Measurements from ENCODE around the gene ZNF598.

ZNF598 gene

DNA sequence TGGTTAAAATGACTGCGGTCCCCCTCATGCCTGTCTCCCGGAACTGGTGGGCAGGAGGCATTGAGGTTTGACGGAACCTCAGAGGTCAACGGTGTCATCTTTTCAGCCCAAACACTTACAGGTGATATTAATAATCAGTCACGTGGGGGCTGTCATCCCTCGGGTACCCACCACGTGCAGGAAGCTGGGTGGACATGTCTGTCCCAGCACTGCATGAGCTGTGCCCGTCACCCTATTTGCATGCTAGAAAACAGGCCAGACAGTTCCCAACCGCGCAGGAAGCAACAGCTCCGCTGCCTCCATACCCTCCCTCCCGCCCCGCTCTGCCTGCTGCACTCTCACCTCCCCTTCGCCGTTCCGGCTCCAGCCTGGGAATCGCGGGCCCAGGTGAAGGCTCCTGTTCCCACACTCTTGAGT lies 18.5 kb downstream of the ZNF598 start:
- DNase-seq (ENCODE audit: low read depth): no peak
- TF ChIP-seq CTCF (IDR thresholded peaks at IDR 0.05; ENCODE audit: control insufficient read depth, insufficient read depth, low read depth, low read length, missing control alignments): no peak
- no peak overlapping the region for H3K4me3 ChIP-seq (ENCODE audit: control insufficient read depth, low read depth, low read length)

DNA sequence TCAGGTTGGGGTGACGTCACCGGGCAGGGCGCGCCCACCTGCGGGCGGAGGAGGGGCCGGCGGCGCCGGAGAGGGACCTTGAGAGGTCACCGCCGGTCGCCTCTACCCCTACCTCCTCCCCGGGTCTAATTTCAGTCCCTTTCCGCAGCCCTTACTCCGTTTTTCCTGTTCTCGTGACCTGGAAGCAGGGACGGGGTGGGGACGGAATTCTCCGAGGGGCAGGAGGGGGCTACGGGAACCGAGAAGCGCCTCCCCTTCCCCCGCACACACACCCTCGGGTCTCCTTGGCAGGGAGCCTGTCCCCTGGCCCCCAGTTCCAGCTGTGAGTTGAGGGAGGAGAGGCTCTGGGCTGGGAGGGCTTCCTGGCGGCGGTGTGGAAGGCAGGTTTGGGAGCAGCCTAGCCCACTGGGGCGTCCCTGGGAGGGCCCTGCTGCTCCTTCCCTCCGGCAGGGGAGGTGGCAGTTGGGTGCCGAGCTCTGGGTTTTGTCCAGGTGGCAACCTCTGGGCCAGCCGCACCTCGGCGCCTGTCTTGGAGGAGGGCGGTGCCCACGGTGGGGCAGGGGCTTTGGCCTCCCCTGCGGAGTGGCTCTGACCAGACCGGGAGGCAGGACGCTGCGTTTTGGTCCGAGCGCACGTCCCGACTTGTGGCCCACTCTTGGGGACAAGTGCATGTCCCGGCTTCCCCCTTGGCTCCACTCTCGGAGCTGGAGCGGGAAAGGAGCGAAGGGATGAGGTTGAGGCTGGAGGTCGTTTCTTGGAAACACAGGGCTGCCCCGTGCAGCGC lies 19.1 kb downstream of the ZNF598 start:
- TF ChIP-seq CTCF (IDR thresholded peaks at IDR 0.05; ENCODE audit: control insufficient read depth, insufficient read depth, low read depth, low read length, missing control alignments): no peak
- no peak for DNase-seq (ENCODE audit: low read depth)
- H3K4me3 ChIP-seq (ENCODE audit: control insufficient read depth, low read depth, low read length): no peak overlapping the region; the same call in 1 of the 2 replicates

DNA sequence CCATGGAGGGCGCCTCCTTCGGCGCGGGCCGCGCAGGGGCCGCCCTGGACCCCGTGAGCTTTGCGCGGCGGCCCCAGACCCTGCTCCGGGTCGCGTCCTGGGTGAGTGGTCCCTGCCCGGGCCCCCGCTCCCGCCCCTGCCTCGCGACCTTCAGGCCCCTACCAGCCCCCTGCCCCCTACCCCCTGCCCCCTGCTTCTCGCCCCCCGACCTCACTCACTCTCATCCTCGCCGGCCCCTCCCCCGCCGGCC lies 19.6 kb downstream of the ZNF598 start:
- no peak for DNase-seq (ENCODE audit: low read depth)
- TF ChIP-seq CTCF (IDR thresholded peaks at IDR 0.05; ENCODE audit: control insufficient read depth, insufficient read depth, low read depth, low read length, missing control alignments): no peak
- no peak overlapping the region for H3K4me3 ChIP-seq (ENCODE audit: control insufficient read depth, low read depth, low read length)

DNA sequence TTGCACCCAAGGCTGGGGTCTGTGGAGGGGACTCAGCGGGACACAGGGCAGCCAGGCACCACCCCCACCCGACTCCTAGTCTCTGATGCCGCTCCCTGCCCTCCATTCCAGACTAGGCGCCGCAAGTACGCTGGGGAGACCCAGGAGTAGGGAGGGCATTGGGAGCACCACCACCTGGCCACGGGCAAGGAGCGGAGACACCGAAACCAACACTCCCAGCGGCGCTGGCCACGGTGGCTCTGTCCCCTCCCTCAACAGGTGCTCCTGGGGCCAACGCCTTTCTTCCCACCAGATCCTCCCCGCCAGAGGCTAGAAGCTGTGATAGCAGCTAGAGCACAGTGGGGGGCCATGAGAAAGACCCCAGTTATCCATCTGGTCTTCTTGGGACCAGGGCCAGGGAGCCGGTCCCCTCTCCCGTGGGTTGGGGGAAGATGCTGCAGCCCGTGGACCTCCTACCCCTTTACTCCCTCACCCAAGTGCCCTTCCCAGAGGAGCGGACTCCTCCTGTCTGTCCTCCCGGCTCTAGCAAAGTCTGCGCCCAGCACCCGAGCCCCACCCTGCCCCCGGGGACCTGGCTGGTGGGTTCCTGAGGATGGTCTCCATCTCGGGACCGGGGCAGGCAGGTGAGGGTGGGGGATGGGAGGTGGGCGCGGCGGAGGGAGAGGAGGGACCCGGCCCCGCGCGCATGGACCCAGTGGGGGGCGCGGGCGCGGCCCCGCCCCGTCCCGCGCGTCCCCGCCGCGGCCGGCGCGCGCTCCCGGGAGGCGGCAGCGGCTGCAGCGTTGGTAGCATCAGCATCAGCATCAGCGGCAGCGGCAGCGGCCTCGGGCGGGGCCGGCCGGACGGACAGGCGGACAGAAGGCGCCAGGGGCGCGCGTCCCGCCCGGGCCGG lies 20.2 kb downstream of the ZNF598 start, which contains the start of gene SYNGR3:
Gene SYNGR3, plus strand, starts transcription at position 762 of the 892 bp plus-strand sequence. CDS start 133 bp downstream, outside the sequence.
- DNase-seq (ENCODE audit: low read depth): no peak
- H3K4me3 ChIP-seq (ENCODE audit: control insufficient read depth, low read depth, low read length): no peak within 1 kb of the TSS; the same call in 1 of the 2 replicates
- TF ChIP-seq CTCF (IDR thresholded peaks at IDR 0.05; ENCODE audit: control insufficient read depth, insufficient read depth, low read depth, low read length, missing control alignments): no peak

GRCh38 chr16:1987198-1987597 lies 22.4 kb downstream of the ZNF598 start:
- no peak overlapping the region for H3K4me3 ChIP-seq (ENCODE audit: control insufficient read depth, low read depth, low read length)
- TF ChIP-seq CTCF (IDR thresholded peaks at IDR 0.05; ENCODE audit: control insufficient read depth, insufficient read depth, low read depth, low read length, missing control alignments): no peak
- DNase-seq (ENCODE audit: low read depth): no peak

- DNase-seq (ENCODE audit: low read depth): no peak
- no peak for TF ChIP-seq CTCF (IDR thresholded peaks at IDR 0.05; ENCODE audit: control insufficient read depth, insufficient read depth, low read depth, low read length, missing control alignments)
- H3K4me3 ChIP-seq (ENCODE audit: control insufficient read depth, low read depth, low read length): no peak overlapping the region; the same call in 1 of the 2 replicates
These were observed 24.0 kb downstream of the ZNF598 start for GRCh38 chr16:1985466-1986150.
